ENCODE data around the gene TIMP3.

Gene TIMP3

GRCh38 chr22:32900886-32901635, 99.6 kb downstream of the TIMP3 start:
- DNase-seq: no peak

GRCh38 chr22:32901925-32902324, 100.4 kb downstream of the TIMP3 start:
- no peak for DNase-seq

- DNase-seq: no peak
Measured at GRCh38 chr22:32903507-32903906, 102.0 kb downstream of the TIMP3 start.

GRCh38 chr22:32904044-32904443, 102.5 kb downstream of the TIMP3 start:
- DNase-seq: peak in 1 of 2 experiments; percentile 13

DNA sequence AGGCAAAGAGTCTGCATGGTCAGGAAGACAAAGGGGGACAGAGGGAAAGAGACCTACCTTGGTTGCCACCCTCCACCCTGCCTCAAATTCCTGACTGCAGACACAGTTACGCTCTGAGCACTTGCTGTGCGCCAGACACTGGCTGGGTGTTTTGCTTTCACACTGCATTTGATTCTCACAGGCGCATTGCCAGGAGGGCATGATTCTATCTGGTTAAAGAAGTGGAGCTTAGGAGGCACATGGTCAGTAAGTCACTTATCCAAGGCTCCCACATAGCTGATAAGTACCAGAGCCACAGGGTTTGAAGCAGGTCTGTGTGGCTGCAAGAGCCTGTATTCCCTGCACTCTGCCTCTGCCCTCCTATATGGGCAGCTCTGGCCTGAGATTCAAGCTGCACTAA, 103.9 kb downstream of the TIMP3 start:
- no peak for DNase-seq

DNA sequence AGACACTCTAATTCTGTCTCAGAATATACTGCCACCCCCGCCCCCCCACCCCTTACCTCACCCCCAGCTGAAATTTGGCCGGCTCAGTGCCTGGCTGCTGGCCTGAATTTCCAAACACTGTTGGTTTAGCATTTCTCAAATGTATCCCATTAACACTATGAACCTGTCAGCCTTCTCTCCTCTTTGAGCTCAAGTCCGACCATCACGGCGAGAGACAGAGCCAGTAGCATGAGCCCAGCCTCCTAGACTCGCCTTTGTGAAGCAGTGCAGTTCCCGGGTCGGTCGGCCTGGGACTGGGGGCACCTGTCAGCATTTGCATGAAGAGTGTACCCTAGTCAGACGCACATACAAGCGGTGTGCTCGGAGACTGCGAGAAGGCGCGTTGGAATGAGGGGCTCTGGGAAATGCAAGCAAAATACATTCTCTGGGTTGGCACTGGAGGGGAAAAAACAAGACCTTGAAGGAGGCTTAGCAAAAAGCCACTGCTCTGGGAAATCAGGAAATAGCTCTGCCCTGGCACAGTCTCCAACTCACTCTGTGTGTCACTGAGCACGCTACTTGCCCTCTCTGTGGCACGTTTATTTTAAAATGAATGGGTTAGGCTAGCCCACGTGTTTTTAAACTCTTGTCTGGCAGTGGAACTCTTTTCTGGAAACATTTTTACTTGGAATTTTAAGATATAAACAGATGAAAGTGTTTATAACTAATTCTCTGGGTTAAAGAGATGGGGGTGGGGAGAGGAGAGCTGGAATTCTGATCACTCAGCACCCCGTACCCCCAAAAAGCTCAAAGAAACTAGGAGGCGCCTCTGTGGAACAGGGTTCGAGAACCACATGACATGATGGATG, 108.3 kb downstream of the TIMP3 start:
- DNase-seq: no peak

DNA sequence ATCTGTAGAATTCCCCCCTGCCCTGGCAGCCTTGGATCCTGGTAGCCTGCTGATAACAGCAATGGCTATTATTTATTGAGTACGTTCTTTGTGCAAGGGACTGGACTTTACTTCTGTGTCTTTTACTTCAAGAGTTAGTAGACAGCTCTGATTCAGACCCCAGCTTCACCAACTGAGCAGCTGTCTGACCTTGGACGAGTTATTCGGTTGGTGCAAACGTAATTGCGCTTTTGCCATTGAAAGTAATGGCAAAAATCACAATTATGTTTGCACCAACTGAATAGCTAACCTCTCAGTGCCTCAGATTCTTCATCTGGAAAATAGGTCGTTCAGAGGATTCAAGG, 108.9 kb downstream of the TIMP3 start:
- DNase-seq: no peak

GRCh38 chr22:32911503-32911902, 110.0 kb downstream of the TIMP3 start:
- DNase-seq: no peak

All from activated CD4-positive, alpha-beta T cell treated with anti-CD3 and anti-CD28 coated beads, Interleukin-2, amount 50 U/mL, for 48 hours (primary cell).